H1 (cell line): ENCODE results near the gene NKX2-1. TPM values are rescaled to one million over a fixed set of nuclear protein-coding genes. Genes with fewer than 3 reads are reported as not detected.
A peak's percentile ranks its signal among the peaks of the same experiment; 100 is the strongest.

ENCODE experiments used
- ATF2 ChIP-seq: IDR thresholded peaks from 2 replicates; pipeline ENCODE4 v1.6.1; 2012; ENCODE audit warnings: low read length, inconsistent platforms
- BACH1 ChIP-seq: IDR thresholded peaks from 2 replicates; pipeline ENCODE4 v1.6.1; 2012; ENCODE audit warnings: low read length, improper control_type of control experiment
- CHD2 ChIP-seq: IDR thresholded peaks from 2 replicates; pipeline ENCODE4 v1.6.1; 2012; ENCODE audit warnings: low read length, improper control_type of control experiment
- CREB1 ChIP-seq: IDR thresholded peaks from 2 replicates; pipeline ENCODE4 v1.6.1; 2012; ENCODE audit warnings: inconsistent platforms
- GTF2F1 ChIP-seq: IDR thresholded peaks from 2 replicates; pipeline ENCODE4 v1.6.1; 2012; ENCODE audit warnings: low read depth, low read length, improper control_type of control experiment, borderline replicate concordance
- KDM4A ChIP-seq: IDR thresholded peaks from one replicate; pipeline ENCODE4 v1.7.1; 2012; ENCODE audit warnings: low read depth, mild to moderate bottlenecking, moderate library complexity, low read length, inconsistent platforms; ENCODE audit not compliant: severe bottlenecking
- MAFK ChIP-seq: IDR thresholded peaks from 2 replicates; pipeline ENCODE4 v1.6.1; 2012; ENCODE audit warnings: low read depth, mild to moderate bottlenecking, improper control_type of control experiment, low read length
- POLR2AphosphoS5 ChIP-seq: IDR thresholded peaks from 2 replicates; pipeline ENCODE4 v1.6.1; 2011; ENCODE audit warnings: low read depth, low read length
- RFX5 ChIP-seq: IDR thresholded peaks from 2 replicates; pipeline ENCODE4 v1.6.1; 2011; ENCODE audit warnings: low read depth, low read length, improper control_type of control experiment, borderline replicate concordance
- SIN3A ChIP-seq, 2 experiments: IDR thresholded peaks in 1 of 2; conservative IDR thresholded peaks in 1 of 2; 2 replicates each; pipeline ENCODE4 v1.6.1; 2011 to 2012; ENCODE audit warnings: low read length in 2 of 2, improper control_type of control experiment in 1 of 2, low read depth in 1 of 2, mild to moderate bottlenecking in 1 of 2
- SIX5 ChIP-seq: IDR thresholded peaks from 2 replicates; pipeline ENCODE4 v1.6.1; 2011; ENCODE audit warnings: mild to moderate bottlenecking, low read depth, low read length
- polyA plus RNA-seq, 7 experiments: library from polyadenylated mRNA; depleted of rRNA in 3 of 7; stranded (reverse) in 5 of 7; unstranded in 2 of 7; fragments of >200 nt in 5 of 7; fragments of 200-250 nt in 2 of 7; gene quantifications; 1 replicate in 5 of 7; 2 replicates in 1 of 7; 4 replicates in 1 of 7; pipeline versions ENCODE4 v1.2.1 to v1.2.3, GENCODE V29; 2011 to 2013; ENCODE audit warnings: missing spikeins in 2 of 7, mixed read lengths in 2 of 7
- total RNA-seq: library from RNA; stranded (reverse); fragmentation: NEBNext Ultra II Directional; extraction: Animal tissue kit (Norgen Biotek cat#: 25700); gene quantifications from 2 replicates; pipeline ENCODE4 v1.2.1, GENCODE V29; 2021
- TF ChIP-seq, protein P1 (sequence below), 3 experiments: IDR thresholded peaks; 1 replicate in 2 of 3; 2 replicates in 1 of 3; pipeline versions ENCODE4 v1.5.1 to v1.6.1; 2011; ENCODE audit warnings: low read length in 3 of 3, mild to moderate bottlenecking in 3 of 3, inconsistent platforms in 2 of 3, low read depth in 1 of 3, moderate library complexity in 1 of 3; ENCODE audit not compliant: insufficient read depth in 1 of 3; ENCODE audit errors: control extremely low read depth in 1 of 3

Gene NKX2-1
- total and polyA plus RNA-seq, 2 of the 8 experiments (the other 6 are each of a cell fraction or from before 2014, with no cell fraction given), result not detected

DNA sequence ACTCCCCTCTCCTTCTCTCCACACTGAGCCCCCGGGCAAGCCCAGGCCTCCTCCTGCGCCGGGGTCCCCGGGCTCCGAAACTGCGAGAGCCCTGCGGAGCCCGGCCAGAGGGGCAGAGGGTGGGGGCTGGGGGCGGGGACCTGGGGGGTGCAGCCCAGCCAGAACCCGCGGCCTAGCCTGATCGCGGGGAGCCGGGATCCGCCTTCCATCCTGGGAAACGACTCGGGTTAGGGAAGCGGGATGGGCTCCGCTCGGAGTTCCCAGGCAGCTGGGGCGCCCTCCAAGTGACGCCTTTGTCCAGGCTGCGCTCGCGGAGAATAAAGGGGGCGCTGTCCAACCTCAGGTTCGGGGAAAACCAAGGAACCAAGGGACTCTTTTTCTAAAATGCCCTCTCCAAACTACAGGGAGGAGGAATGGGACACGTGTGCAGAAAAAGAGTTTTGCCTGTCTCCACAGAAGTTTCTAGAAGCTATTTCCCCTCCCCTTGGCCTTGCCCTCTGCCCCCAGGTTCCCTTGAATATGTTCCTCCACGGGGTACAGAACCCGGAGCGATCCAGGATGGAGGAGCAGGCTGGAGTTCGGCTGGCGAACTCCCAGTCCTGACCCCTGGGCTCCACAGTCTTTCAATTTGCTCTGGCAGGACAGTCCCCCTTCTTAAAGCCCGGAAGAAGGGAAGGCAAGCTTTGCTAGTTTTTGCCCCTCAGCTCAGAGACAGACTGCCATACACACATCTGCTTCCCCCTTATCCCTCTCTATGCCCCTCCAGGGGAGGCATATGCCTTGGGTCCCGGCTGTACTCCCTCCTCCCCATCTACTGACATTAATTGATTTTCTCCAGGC lies 13.9 kb downstream of the NKX2-1 start (continued):
- 0 out of 4 replicates have a peak, but pooled peaks of 1 of the 2 experiments have one; percentile 38 for TF ChIP-seq SIN3A (conservative IDR thresholded peaks at IDR 0.05 in 1 of 2, IDR thresholded peaks at IDR 0.05 in 1 of 2; ENCODE audit: low read depth in 1 of 2, low read length in 2 of 2)
- no peak for TF ChIP-seq POLR2AphosphoS5
- TF ChIP-seq RFX5, result no peak
- peak; percentile 77 for TF ChIP-seq CREB1
- no peak for TF ChIP-seq BACH1
- TF ChIP-seq ATF2, result no peak
- TF ChIP-seq, protein P1, sequence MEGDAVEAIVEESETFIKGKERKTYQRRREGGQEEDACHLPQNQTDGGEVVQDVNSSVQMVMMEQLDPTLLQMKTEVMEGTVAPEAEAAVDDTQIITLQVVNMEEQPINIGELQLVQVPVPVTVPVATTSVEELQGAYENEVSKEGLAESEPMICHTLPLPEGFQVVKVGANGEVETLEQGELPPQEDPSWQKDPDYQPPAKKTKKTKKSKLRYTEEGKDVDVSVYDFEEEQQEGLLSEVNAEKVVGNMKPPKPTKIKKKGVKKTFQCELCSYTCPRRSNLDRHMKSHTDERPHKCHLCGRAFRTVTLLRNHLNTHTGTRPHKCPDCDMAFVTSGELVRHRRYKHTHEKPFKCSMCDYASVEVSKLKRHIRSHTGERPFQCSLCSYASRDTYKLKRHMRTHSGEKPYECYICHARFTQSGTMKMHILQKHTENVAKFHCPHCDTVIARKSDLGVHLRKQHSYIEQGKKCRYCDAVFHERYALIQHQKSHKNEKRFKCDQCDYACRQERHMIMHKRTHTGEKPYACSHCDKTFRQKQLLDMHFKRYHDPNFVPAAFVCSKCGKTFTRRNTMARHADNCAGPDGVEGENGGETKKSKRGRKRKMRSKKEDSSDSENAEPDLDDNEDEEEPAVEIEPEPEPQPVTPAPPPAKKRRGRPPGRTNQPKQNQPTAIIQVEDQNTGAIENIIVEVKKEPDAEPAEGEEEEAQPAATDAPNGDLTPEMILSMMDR (IDR thresholded peaks at IDR 0.05; ENCODE audit: control extremely low read depth in 1 of 3, insufficient read depth in 1 of 3, low read depth in 1 of 3, low read length in 3 of 3), result peak in 2 of 3 experiments; percentile 22 to 43; a peak in 3 of 4 replicates
- TF ChIP-seq KDM4A, result peak; percentile 12
- no peak for TF ChIP-seq GTF2F1
- no peak for TF ChIP-seq MAFK
- TF ChIP-seq CHD2, result no peak
- TF ChIP-seq SIX5, result no peak
